GM23338 (cell line): ENCODE measurements around the gene MT1F. TPM values are rescaled to one million over a fixed set of nuclear protein-coding genes. Genes with fewer than 3 reads are reported as not detected.

Experiments
- ATAC-seq: fragments of 200-7000 bp; cut with Tn5 transposase; 3 replicates; pipeline ENCODE4 v1.9.1; 2020
- DNase-seq: peaks from one replicate; pipeline ENCODE4 v3.0.0-alpha.2; 2015; ENCODE audit warnings: low spot score
- H2AFZ ChIP-seq: fragments of 200-600 bp; sonication (generic); 2 replicates; pipeline ENCODE4 v1.8.0; 2016; ENCODE audit warnings: antibody characterized with exemption, mild to moderate bottlenecking, moderate library complexity
- H3F3A ChIP-seq: fragments of 200-600 bp; sonication (generic); replicated peaks from 2 replicates; pipeline ENCODE4 v1.8.0; 2017; ENCODE audit warnings: antibody characterized with exemption, mixed run types, low read depth
- H3K27ac ChIP-seq: fragments of 200-600 bp; sonication (generic); 2 replicates; pipeline ENCODE4 v1.6.1; 2016; ENCODE audit warnings: low read depth
- H3K27me3 ChIP-seq: fragments of 200-600 bp; sonication (generic); 2 replicates; pipeline ENCODE4 v1.8.0; 2016; ENCODE audit warnings: mild to moderate bottlenecking, mixed run types, moderate library complexity; ENCODE audit not compliant: insufficient read depth
- H3K36me3 ChIP-seq: fragments of 200-600 bp; sonication (generic); 2 replicates; pipeline ENCODE4 v1.8.0; 2016; ENCODE audit warnings: mild to moderate bottlenecking; ENCODE audit not compliant: insufficient read depth
- H3K4me1 ChIP-seq: fragments of 200-600 bp; sonication (generic); 2 replicates; pipeline ENCODE4 v1.8.0; 2016; ENCODE audit warnings: mild to moderate bottlenecking, moderate library complexity; ENCODE audit not compliant: insufficient read depth
- H3K4me2 ChIP-seq: fragments of 200-600 bp; sonication (generic); 2 replicates; pipeline ENCODE4 v1.7.1; 2017; ENCODE audit warnings: mixed run types
- H3K4me3 ChIP-seq: fragments of 200-600 bp; sonication (generic); 2 replicates; pipeline ENCODE4 v1.6.1; 2016; ENCODE audit warnings: mixed run types
- H3K79me2 ChIP-seq: fragments of 200-600 bp; sonication (generic); replicated peaks from 2 replicates; pipeline ENCODE4 v1.8.0; 2017; ENCODE audit warnings: mild to moderate bottlenecking; ENCODE audit not compliant: insufficient read depth
- H3K9me2 ChIP-seq: fragments of 200-600 bp; sonication (generic); 2 replicates; pipeline ENCODE4 v1.8.0; 2017; ENCODE audit not compliant: insufficient read depth
- H4K20me1 ChIP-seq: fragments of 200-600 bp; sonication (generic); replicated peaks from 2 replicates; pipeline ENCODE4 v1.8.0; 2017; ENCODE audit warnings: mild to moderate bottlenecking; ENCODE audit not compliant: insufficient read depth
- H3K27ac Mint-ChIP-seq: 2 replicates; pipeline ENCODE4 v1.8.0; 2020; ENCODE audit warnings: inconsistent platforms, mild to moderate bottlenecking, moderate library complexity, mixed read lengths
- H3K27me3 Mint-ChIP-seq: 3 replicates; pipeline ENCODE4 v1.8.0; 2022; ENCODE audit warnings: low read depth, mild to moderate bottlenecking, moderate library complexity, mixed read lengths, inconsistent platforms; ENCODE audit not compliant: insufficient read depth, poor library complexity
- H3K36me3 Mint-ChIP-seq: 3 replicates; pipeline ENCODE4 v1.8.0; 2021; ENCODE audit warnings: low read depth, mild to moderate bottlenecking, inconsistent platforms, moderate library complexity, mixed read lengths
- H3K4me1 Mint-ChIP-seq: 3 replicates; pipeline ENCODE4 v1.8.0; 2020; ENCODE audit warnings: mild to moderate bottlenecking, inconsistent platforms, mixed read lengths
- H3K4me3 Mint-ChIP-seq: 3 replicates; pipeline ENCODE4 v1.8.0; 2021; ENCODE audit warnings: moderate library complexity, mild to moderate bottlenecking, inconsistent platforms, mixed read lengths
- H3K9me3 Mint-ChIP-seq: 3 replicates; pipeline ENCODE4 v1.8.0; 2020; ENCODE audit warnings: moderate library complexity, mild to moderate bottlenecking, inconsistent platforms, mixed read lengths
- EZH2 ChIP-seq: fragments of 200-600 bp; sonication (generic); IDR thresholded peaks from one replicate; pipeline ENCODE4 v1.8.0; 2017; ENCODE audit warnings: antibody characterized with exemption, mild to moderate bottlenecking, low read depth; ENCODE audit not compliant: unreplicated experiment
- EZH2phosphoT487 ChIP-seq: fragments of 200-600 bp; sonication (generic); IDR thresholded peaks from one replicate; pipeline ENCODE4 v1.8.1; 2018; ENCODE audit warnings: antibody characterized with exemption; ENCODE audit not compliant: unreplicated experiment
- JUNB ChIP-seq: IDR thresholded peaks from one replicate; pipeline ENCODE4 v1.6.1; 2016; ENCODE audit warnings: antibody characterized with exemption; ENCODE audit not compliant: unreplicated experiment
- POLR2AphosphoS5 ChIP-seq: IDR thresholded peaks from 2 replicates; pipeline ENCODE4 v1.6.1; 2016; ENCODE audit warnings: antibody characterized with exemption, low read depth
- ZNF114 ChIP-seq: fragments of 250-450 bp; sonication (Bioruptor Pico); IDR thresholded peaks from 2 replicates; pipeline ENCODE4 v1.5.0; 2020; ENCODE audit warnings: mild to moderate bottlenecking, moderate library complexity
- polyA plus RNA-seq: library from polyadenylated mRNA; unstranded; fragments of >200 nt; fragmentation: Nextera tagmentation; extraction: Ambion mirVana; gene quantifications from 2 replicates; pipeline ENCODE4 v1.2.1, GENCODE V29; 2016
- total RNA-seq: library from RNA; depleted of rRNA; stranded (reverse); fragments of >200 nt; shearing (Covaris generic); gene quantifications from 2 replicates; pipeline ENCODE4 v1.2.3, GENCODE V29; 2014
- TF ChIP-seq, protein P1 (sequence below): IDR thresholded peaks from 2 replicates; pipeline ENCODE4 v1.6.1; 2016; ENCODE audit warnings: antibody characterized with exemption
- TF ChIP-seq, protein P2 (sequence below), 2 experiments: fragments of 200-600 bp in 1 of 2; sonication (generic) in 1 of 2; conservative IDR thresholded peaks; 2 replicates each; pipeline versions ENCODE4 v1.5.1 to v1.6.1; 2016 to 2017; ENCODE audit warnings: antibody characterized with exemption in 2 of 2, low read depth in 2 of 2, mild to moderate bottlenecking in 2 of 2, moderate library complexity in 1 of 2

The MT1F gene
- total and polyA plus RNA-seq, 2 experiments from 2014 or later: 7.4 to 107 TPM

DNA sequence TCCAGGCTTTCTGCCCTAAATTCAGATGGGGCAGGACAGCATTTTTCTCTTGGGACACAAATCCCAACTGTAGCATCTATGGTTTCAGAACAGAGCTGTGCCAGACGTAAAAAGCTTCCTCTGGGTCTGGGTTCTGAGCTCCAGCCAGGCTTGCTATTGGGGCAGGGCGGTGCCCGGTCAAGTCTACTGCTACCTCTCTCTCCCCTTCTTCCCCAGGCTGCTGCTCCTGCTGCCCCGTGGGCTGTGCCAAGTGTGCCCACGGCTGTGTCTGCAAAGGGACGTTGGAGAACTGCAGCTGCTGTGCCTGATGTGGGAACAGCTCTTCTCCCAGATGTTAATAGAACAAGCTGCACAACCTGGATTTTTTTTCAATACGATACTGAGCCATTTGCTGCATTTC, 24.2 kb upstream of the MT1F start:
- Histone ChIP-seq H4K20me1 (peaks cover 19% of the 10 kb centered on the region), H3F3A (peaks cover 4% of the 10 kb centered on the region; the same call in 1 of the 2 replicates), H3K4me2 (no peak overlapping the region), H3K27me3 (peaks cover 100% of the 10 kb centered on the region), H3K4me1 (peaks cover 14% of the 10 kb centered on the region; the same call in 1 of the 2 replicates), H3K27ac (no peak overlapping the region), H3K79me2 (no peaks in the 10 kb centered on the region), H3K9me2 (no peaks in the 10 kb centered on the region), H2AFZ (no peak overlapping the region), H3K4me3 (no peak overlapping the region), H3K36me3 (no peaks in the 10 kb centered on the region; the same call in 1 of the 2 replicates)
- DNase-seq: no peak
- Mint-ChIP-seq H3K27me3 (peaks cover 100% of the 10 kb centered on the region), H3K27ac (no peak overlapping the region), H3K4me3 (peak overlapping the region; percentile 76; the same call in 2 of the 3 replicates), H3K4me1 (peaks cover 26% of the 10 kb centered on the region), H3K9me3 (no peaks in the 10 kb centered on the region; the same call in 2 of the 3 replicates), H3K36me3 (no peaks in the 10 kb centered on the region; the same call in 2 of the 3 replicates)
- ATAC-seq: no peak
- TF ChIP-seq POLR2AphosphoS5 (no peak), EZH2 (peak; percentile 36)

DNA sequence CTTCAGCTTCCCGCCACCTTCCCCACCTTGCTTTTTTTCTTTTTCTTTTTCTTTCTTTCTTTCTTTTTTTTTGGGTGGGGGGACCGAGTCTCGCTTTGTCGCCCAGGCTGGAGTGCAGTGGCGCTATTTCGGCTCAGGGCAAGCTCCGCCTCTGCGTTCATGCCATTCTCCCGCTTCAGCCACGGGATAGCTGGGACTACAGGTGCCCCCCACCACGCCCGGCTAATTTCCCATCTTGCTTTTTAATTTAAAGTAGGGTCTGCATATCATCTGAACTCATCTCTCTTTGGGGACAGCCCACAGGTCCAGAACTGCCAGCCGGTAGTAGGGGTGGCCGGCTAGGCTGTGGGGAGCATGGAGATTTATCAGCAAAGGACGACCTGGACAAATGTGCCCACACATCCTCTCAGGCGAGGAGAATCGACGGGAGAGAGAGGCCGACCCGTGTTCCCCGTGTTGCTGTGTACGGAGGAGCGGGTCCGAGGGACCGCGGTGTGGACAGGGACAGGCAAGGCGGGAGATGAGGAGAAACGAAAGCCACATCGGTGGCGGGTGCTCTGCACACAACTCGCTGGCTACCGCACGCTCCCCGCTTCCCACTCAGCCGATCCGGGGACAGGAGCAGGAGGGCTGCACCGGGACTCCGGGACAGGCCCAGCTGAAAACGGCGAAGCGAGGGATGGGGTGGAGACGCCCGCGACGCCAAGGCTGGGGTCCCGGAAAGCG, 22.9 kb upstream of the MT1F start:
- peak; percentile 98 for TF ChIP-seq EZH2
- TF ChIP-seq, protein P1, sequence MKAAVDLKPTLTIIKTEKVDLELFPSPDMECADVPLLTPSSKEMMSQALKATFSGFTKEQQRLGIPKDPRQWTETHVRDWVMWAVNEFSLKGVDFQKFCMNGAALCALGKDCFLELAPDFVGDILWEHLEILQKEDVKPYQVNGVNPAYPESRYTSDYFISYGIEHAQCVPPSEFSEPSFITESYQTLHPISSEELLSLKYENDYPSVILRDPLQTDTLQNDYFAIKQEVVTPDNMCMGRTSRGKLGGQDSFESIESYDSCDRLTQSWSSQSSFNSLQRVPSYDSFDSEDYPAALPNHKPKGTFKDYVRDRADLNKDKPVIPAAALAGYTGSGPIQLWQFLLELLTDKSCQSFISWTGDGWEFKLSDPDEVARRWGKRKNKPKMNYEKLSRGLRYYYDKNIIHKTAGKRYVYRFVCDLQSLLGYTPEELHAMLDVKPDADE: no peak
- peak; percentile 91 for TF ChIP-seq EZH2phosphoT487
- no peak overlapping the region for H3K27ac ChIP-seq
- H3K4me2 ChIP-seq: peak overlapping the region; percentile 75
- ATAC-seq (peak; percentile 4; the same call in 2 of the 3 replicates), DNase-seq (peak; percentile 46)
- H2AFZ ChIP-seq: peak overlapping the region; percentile 38; the same call in 1 of the 2 replicates
- peaks cover 100% of the 10 kb centered on the region for H3K27me3 ChIP-seq
- no peaks in the 10 kb centered on the region for H3K9me2 ChIP-seq
- peaks cover 11% of the 10 kb centered on the region; the same call in 1 of the 2 replicates for H3F3A ChIP-seq
- Mint-ChIP-seq H3K9me3 (no peaks in the 10 kb centered on the region; the same call in 2 of the 3 replicates), H3K4me3 (peak overlapping the region; percentile 71), H3K27ac (no peak overlapping the region), H3K4me1 (peaks cover 30% of the 10 kb centered on the region), H3K36me3 (no peaks in the 10 kb centered on the region; the same call in 2 of the 3 replicates), H3K27me3 (peaks cover 100% of the 10 kb centered on the region)
- peaks cover 19% of the 10 kb centered on the region; the same call in 1 of the 2 replicates for H3K4me1 ChIP-seq
- peak overlapping the region; percentile 53 for H3K4me3 ChIP-seq
- no peaks in the 10 kb centered on the region; the same call in 1 of the 2 replicates for H3K36me3 ChIP-seq
- H3K79me2 ChIP-seq: no peaks in the 10 kb centered on the region
- H4K20me1 ChIP-seq: peaks cover 19% of the 10 kb centered on the region

DNA sequence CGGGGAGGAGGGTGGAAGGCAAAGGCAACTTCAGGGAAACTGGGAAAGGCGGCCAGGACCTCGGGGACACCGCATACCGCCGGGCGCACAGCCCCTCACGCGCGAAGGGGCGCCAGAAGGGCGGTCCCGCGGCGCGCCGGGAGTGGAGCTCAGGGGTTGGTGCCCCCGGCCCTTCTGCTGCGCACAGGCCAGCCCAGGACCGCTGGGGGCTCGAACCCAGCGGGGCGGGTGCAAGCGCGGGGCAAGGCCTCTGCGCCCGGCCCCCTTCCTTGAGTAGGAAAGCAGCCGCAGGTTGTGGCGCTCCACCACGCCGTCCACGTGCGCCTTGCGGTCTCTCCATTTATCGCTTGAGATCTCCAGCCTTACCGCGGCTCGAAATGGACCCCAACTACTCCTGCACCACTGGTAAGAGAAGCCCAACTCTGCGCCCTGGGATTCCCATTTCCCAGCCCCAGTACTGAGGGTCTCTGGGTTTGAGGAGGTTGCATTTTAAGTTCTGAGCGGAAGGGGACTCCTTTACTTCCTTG, 22.3 kb upstream of the MT1F start:
- Mint-ChIP-seq H3K27ac (no peak overlapping the region), H3K4me1 (peaks cover 30% of the 10 kb centered on the region), H3K9me3 (no peaks in the 10 kb centered on the region; the same call in 2 of the 3 replicates), H3K36me3 (no peaks in the 10 kb centered on the region; the same call in 2 of the 3 replicates), H3K27me3 (peaks cover 100% of the 10 kb centered on the region), H3K4me3 (peak overlapping the region; percentile 71)
- Histone ChIP-seq H3K9me2 (no peaks in the 10 kb centered on the region), H3K4me3 (peak overlapping the region; percentile 53), H3K36me3 (no peaks in the 10 kb centered on the region; the same call in 1 of the 2 replicates), H3K79me2 (no peaks in the 10 kb centered on the region), H3K27me3 (peaks cover 100% of the 10 kb centered on the region), H4K20me1 (peaks cover 16% of the 10 kb centered on the region), H3K27ac (no peak overlapping the region), H2AFZ (peak overlapping the region; percentile 38; the same call in 1 of the 2 replicates), H3F3A (peaks cover 11% of the 10 kb centered on the region; the same call in 1 of the 2 replicates), H3K4me1 (peaks cover 19% of the 10 kb centered on the region; the same call in 1 of the 2 replicates), H3K4me2 (peak overlapping the region; percentile 75)
- peak; percentile 98 for TF ChIP-seq EZH2phosphoT487
- TF ChIP-seq JUNB: no peak
- TF ChIP-seq ZNF114: no peak
- TF ChIP-seq EZH2: peak; percentile 46
- TF ChIP-seq, protein P2, sequence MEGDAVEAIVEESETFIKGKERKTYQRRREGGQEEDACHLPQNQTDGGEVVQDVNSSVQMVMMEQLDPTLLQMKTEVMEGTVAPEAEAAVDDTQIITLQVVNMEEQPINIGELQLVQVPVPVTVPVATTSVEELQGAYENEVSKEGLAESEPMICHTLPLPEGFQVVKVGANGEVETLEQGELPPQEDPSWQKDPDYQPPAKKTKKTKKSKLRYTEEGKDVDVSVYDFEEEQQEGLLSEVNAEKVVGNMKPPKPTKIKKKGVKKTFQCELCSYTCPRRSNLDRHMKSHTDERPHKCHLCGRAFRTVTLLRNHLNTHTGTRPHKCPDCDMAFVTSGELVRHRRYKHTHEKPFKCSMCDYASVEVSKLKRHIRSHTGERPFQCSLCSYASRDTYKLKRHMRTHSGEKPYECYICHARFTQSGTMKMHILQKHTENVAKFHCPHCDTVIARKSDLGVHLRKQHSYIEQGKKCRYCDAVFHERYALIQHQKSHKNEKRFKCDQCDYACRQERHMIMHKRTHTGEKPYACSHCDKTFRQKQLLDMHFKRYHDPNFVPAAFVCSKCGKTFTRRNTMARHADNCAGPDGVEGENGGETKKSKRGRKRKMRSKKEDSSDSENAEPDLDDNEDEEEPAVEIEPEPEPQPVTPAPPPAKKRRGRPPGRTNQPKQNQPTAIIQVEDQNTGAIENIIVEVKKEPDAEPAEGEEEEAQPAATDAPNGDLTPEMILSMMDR (conservative IDR thresholded peaks at IDR 0.05; ENCODE audit: low read depth in 2 of 2): no peak
- ATAC-seq (peak; percentile 16), DNase-seq (peak; percentile 55)
